ENCODE results near the gene ORMDL3. TPM values are rescaled to one million over a fixed set of nuclear protein-coding genes. Genes with fewer than 3 reads are reported as not detected.
"Not testable (repeated sequence)": the region's sequence is repeated elsewhere in the genome, so short reads cannot be mapped to it uniquely, and the experiment has no call there.

ORMDL3 gene
- total RNA-seq, 1 donor from 2014 or later = 37.1 TPM

- Histone ChIP-seq H3K36me3 (ENCODE audit: control insufficient read depth in 3 of 3, insufficient read depth in 3 of 3, low read length in 3 of 3) (no peaks in the 10 kb centered on the region), H3K4me3 (ENCODE audit: low read length in 3 of 3) (peak overlapping the region; percentile 77 to 81 (median 78)), H3K9me3 (ENCODE audit: control insufficient read depth in 3 of 3, low read length in 3 of 3) (no peaks in the 10 kb centered on the region), H3K4me1 (ENCODE audit: control insufficient read depth in 3 of 3, insufficient read depth in 3 of 3, low read length in 3 of 3) (peaks cover 10 to 13% (median 13%) of the 10 kb centered on the region in 3 donors), H3K27ac (ENCODE audit: low read depth, low read length) (peak overlapping the region; percentile 63), H3K27me3 (ENCODE audit: control insufficient read depth in 3 of 3, insufficient read depth in 3 of 3, low read length in 3 of 3) (no peaks in the 10 kb centered on the region), H3K9ac (ENCODE audit: low read depth in 1 of 3, low read length in 3 of 3) (peak overlapping the region; percentile 70 to 85 (median 77))
These were observed 24.7 kb upstream of the ORMDL3 start for GRCh38 chr17:39951924-39952679.

- Histone ChIP-seq H3K27ac (ENCODE audit: low read depth, low read length) (no peak overlapping the region), H3K27me3 (ENCODE audit: control insufficient read depth in 3 of 3, insufficient read depth in 3 of 3, low read length in 3 of 3) (no peaks in the 10 kb centered on the region), H3K36me3 (ENCODE audit: control insufficient read depth in 3 of 3, insufficient read depth in 3 of 3, low read length in 3 of 3) (no peaks in the 10 kb centered on the region), H3K9me3 (ENCODE audit: control insufficient read depth in 3 of 3, low read length in 3 of 3) (no peaks in the 10 kb centered on the region), H3K4me3 (ENCODE audit: low read length in 3 of 3) (no peak overlapping the region), H3K9ac (ENCODE audit: low read depth in 1 of 3, low read length in 3 of 3) (peak overlapping the region in 1 of 3 donors; percentile 38), H3K4me1 (ENCODE audit: control insufficient read depth in 3 of 3, insufficient read depth in 3 of 3, low read length in 3 of 3) (peaks cover 10 to 13% (median 13%) of the 10 kb centered on the region in 3 donors)
These were observed 23.5 kb upstream of the ORMDL3 start for GRCh38 chr17:39950871-39951348.

GRCh38 chr17:39949028-39949427, 21.6 kb upstream of the ORMDL3 start:
- H3K36me3 ChIP-seq (ENCODE audit: control insufficient read depth in 3 of 3, insufficient read depth in 3 of 3, low read length in 3 of 3) = no peaks in the 10 kb centered on the region
- no peak overlapping the region for H3K4me3 ChIP-seq (ENCODE audit: low read length in 3 of 3)
- H3K9ac ChIP-seq (ENCODE audit: low read depth in 1 of 3, low read length in 3 of 3) = no peak overlapping the region
- H3K4me1 ChIP-seq (ENCODE audit: control insufficient read depth in 3 of 3, insufficient read depth in 3 of 3, low read length in 3 of 3) = peaks cover 12 to 18% (median 16%) of the 10 kb centered on the region in 3 donors
- H3K27me3 ChIP-seq (ENCODE audit: control insufficient read depth in 3 of 3, insufficient read depth in 3 of 3, low read length in 3 of 3) = no peaks in the 10 kb centered on the region
- H3K27ac ChIP-seq (ENCODE audit: low read depth, low read length) = no peak overlapping the region
- no peaks in the 10 kb centered on the region for H3K9me3 ChIP-seq (ENCODE audit: control insufficient read depth in 3 of 3, low read length in 3 of 3)

GRCh38 chr17:39948489-39948828, 21.1 kb upstream of the ORMDL3 start:
- not testable (repeated sequence) for H3K36me3 ChIP-seq (ENCODE audit: control insufficient read depth in 3 of 3, insufficient read depth in 3 of 3, low read length in 3 of 3); H3K9ac ChIP-seq (ENCODE audit: low read depth in 1 of 3, low read length in 3 of 3); H3K9me3 ChIP-seq (ENCODE audit: control insufficient read depth in 3 of 3, low read length in 3 of 3); H3K27ac ChIP-seq (ENCODE audit: low read depth, low read length); H3K27me3 ChIP-seq (ENCODE audit: control insufficient read depth in 3 of 3, insufficient read depth in 3 of 3, low read length in 3 of 3); H3K4me3 ChIP-seq (ENCODE audit: low read length in 3 of 3)
- H3K4me1 ChIP-seq (ENCODE audit: control insufficient read depth in 3 of 3, insufficient read depth in 3 of 3, low read length in 3 of 3) = peaks cover 12 to 21% (median 18%) of the 10 kb centered on the region in 3 donors

GRCh38 chr17:39946551-39947330, 19.3 kb upstream of the ORMDL3 start:
- no peak overlapping the region for H3K4me3 ChIP-seq (ENCODE audit: low read length in 3 of 3)
- H3K27me3 ChIP-seq (ENCODE audit: control insufficient read depth in 3 of 3, insufficient read depth in 3 of 3, low read length in 3 of 3) = no peaks in the 10 kb centered on the region
- H3K9ac ChIP-seq (ENCODE audit: low read depth in 1 of 3, low read length in 3 of 3) = no peak overlapping the region
- H3K27ac ChIP-seq (ENCODE audit: low read depth, low read length) = no peak overlapping the region
- peaks cover 5 to 10% (median 7%) of the 10 kb centered on the region in 3 donors for H3K4me1 ChIP-seq (ENCODE audit: control insufficient read depth in 3 of 3, insufficient read depth in 3 of 3, low read length in 3 of 3)
- H3K9me3 ChIP-seq (ENCODE audit: control insufficient read depth in 3 of 3, low read length in 3 of 3) = no peaks in the 10 kb centered on the region
- no peaks in the 10 kb centered on the region for H3K36me3 ChIP-seq (ENCODE audit: control insufficient read depth in 3 of 3, insufficient read depth in 3 of 3, low read length in 3 of 3)

- H3K9me3 ChIP-seq (ENCODE audit: control insufficient read depth in 3 of 3, low read length in 3 of 3) = no peaks in the 10 kb centered on the region
- H3K4me1 ChIP-seq (ENCODE audit: control insufficient read depth in 3 of 3, insufficient read depth in 3 of 3, low read length in 3 of 3) = peaks cover 5 to 17% (median 14%) of the 10 kb centered on the region in 3 donors
- H3K27ac ChIP-seq (ENCODE audit: low read depth, low read length) = no peak overlapping the region
- peak overlapping the region in 1 of 3 donors; percentile 57 for H3K9ac ChIP-seq (ENCODE audit: low read depth in 1 of 3, low read length in 3 of 3)
- no peaks in the 10 kb centered on the region for H3K27me3 ChIP-seq (ENCODE audit: control insufficient read depth in 3 of 3, insufficient read depth in 3 of 3, low read length in 3 of 3)
- no peaks in the 10 kb centered on the region for H3K36me3 ChIP-seq (ENCODE audit: control insufficient read depth in 3 of 3, insufficient read depth in 3 of 3, low read length in 3 of 3)
- H3K4me3 ChIP-seq (ENCODE audit: low read length in 3 of 3) = no peak overlapping the region
These were observed 17.0 kb upstream of the ORMDL3 start for GRCh38 chr17:39944393-39944711.

- Histone ChIP-seq H3K4me3 (ENCODE audit: low read length in 3 of 3) (peak overlapping the region in 1 of 3 donors; percentile 49), H3K36me3 (ENCODE audit: control insufficient read depth in 3 of 3, insufficient read depth in 3 of 3, low read length in 3 of 3) (no peaks in the 10 kb centered on the region), H3K4me1 (ENCODE audit: control insufficient read depth in 3 of 3, insufficient read depth in 3 of 3, low read length in 3 of 3) (peaks cover 5 to 21% (median 14%) of the 10 kb centered on the region in 3 donors), H3K27ac (ENCODE audit: low read depth, low read length) (no peak overlapping the region), H3K9ac (ENCODE audit: low read depth in 1 of 3, low read length in 3 of 3) (peak overlapping the region in 1 of 3 donors; percentile 57), H3K27me3 (ENCODE audit: control insufficient read depth in 3 of 3, insufficient read depth in 3 of 3, low read length in 3 of 3) (no peaks in the 10 kb centered on the region), H3K9me3 (ENCODE audit: control insufficient read depth in 3 of 3, low read length in 3 of 3) (no peaks in the 10 kb centered on the region)
These were observed 16.4 kb upstream of the ORMDL3 start for GRCh38 chr17:39943702-39944392.

- no peak overlapping the region for H3K27ac ChIP-seq (ENCODE audit: low read depth, low read length)
- no peaks in the 10 kb centered on the region for H3K9me3 ChIP-seq (ENCODE audit: control insufficient read depth in 3 of 3, low read length in 3 of 3)
- H3K36me3 ChIP-seq (ENCODE audit: control insufficient read depth in 3 of 3, insufficient read depth in 3 of 3, low read length in 3 of 3) = no peaks in the 10 kb centered on the region
- no peaks in the 10 kb centered on the region for H3K27me3 ChIP-seq (ENCODE audit: control insufficient read depth in 3 of 3, insufficient read depth in 3 of 3, low read length in 3 of 3)
- peaks cover 9 to 33% (median 23%) of the 10 kb centered on the region in 3 donors for H3K4me1 ChIP-seq (ENCODE audit: control insufficient read depth in 3 of 3, insufficient read depth in 3 of 3, low read length in 3 of 3)
- no peak overlapping the region for H3K4me3 ChIP-seq (ENCODE audit: low read length in 3 of 3)
- no peak overlapping the region for H3K9ac ChIP-seq (ENCODE audit: low read depth in 1 of 3, low read length in 3 of 3)
These were observed 12.4 kb upstream of the ORMDL3 start for GRCh38 chr17:39939588-39940419.

- Histone ChIP-seq H3K36me3 (ENCODE audit: control insufficient read depth in 3 of 3, insufficient read depth in 3 of 3, low read length in 3 of 3) (no peaks in the 10 kb centered on the region), H3K4me1 (ENCODE audit: control insufficient read depth in 3 of 3, insufficient read depth in 3 of 3, low read length in 3 of 3) (peaks cover 10 to 34% (median 27%) of the 10 kb centered on the region in 3 donors), H3K9me3 (ENCODE audit: control insufficient read depth in 3 of 3, low read length in 3 of 3) (no peaks in the 10 kb centered on the region), H3K4me3 (ENCODE audit: low read length in 3 of 3) (no peak overlapping the region), H3K27me3 (ENCODE audit: control insufficient read depth in 3 of 3, insufficient read depth in 3 of 3, low read length in 3 of 3) (no peaks in the 10 kb centered on the region), H3K9ac (ENCODE audit: low read depth in 1 of 3, low read length in 3 of 3) (no peak overlapping the region), H3K27ac (ENCODE audit: low read depth, low read length) (no peak overlapping the region)
These were observed 11.7 kb upstream of the ORMDL3 start for GRCh38 chr17:39939106-39939505.
